K562 (cell line): ENCODE data around the gene TBC1D5. TPM values are rescaled to one million over a fixed set of nuclear protein-coding genes. Genes with fewer than 3 reads are reported as not detected.
A peak's percentile ranks its signal among the peaks of the same experiment; 100 is the strongest.

ENCODE experiments used
- CAMTA2 ChIP-seq: fragments of 250-450 bp; sonication (Bioruptor Pico); conservative IDR thresholded peaks from 2 replicates; pipeline ENCODE4 v1.5.1; 2022
- CREB3L1 ChIP-seq: fragments of 450-650 bp; IDR thresholded peaks from 2 replicates; pipeline ENCODE4 v1.6.1; 2014; ENCODE audit warnings: low read depth, mild to moderate bottlenecking, moderate library complexity, borderline replicate concordance
- ELK3 ChIP-seq: fragments of 450-650 bp; formaldehyde crosslinking; IDR thresholded peaks from 2 replicates; pipeline ENCODE4 v1.4.0; 2020; ENCODE audit warnings: mild to moderate bottlenecking
- GATA2 ChIP-seq: sonication (generic); formaldehyde crosslinking; IDR thresholded peaks from 2 replicates; pipeline ENCODE4 v1.4.0; 2020; ENCODE audit warnings: mild to moderate bottlenecking, missing genetic modification reagents
- MITF ChIP-seq: IDR thresholded peaks from 2 replicates; pipeline ENCODE4 v1.6.1; 2014; ENCODE audit warnings: antibody characterized with exemption
- MLX ChIP-seq, 2 experiments: fragments of 450-650 bp in 1 of 2; sonication (generic) in 1 of 2; formaldehyde crosslinking; conservative IDR thresholded peaks; 2 replicates each; pipeline versions ENCODE4 v1.4.0 to v1.8.1; 2020 to 2022; ENCODE audit warnings: mild to moderate bottlenecking in 1 of 2, missing genetic modification reagents in 1 of 2
- MYC ChIP-seq, 2 experiments: fragments of 250-450 bp in 1 of 2; sonication (Bioruptor Pico) in 1 of 2; IDR thresholded peaks; 2 replicates each; pipeline versions ENCODE4 v1.5.1 to v1.6.1; 2012 to 2021; ENCODE audit warnings: low read depth in 2 of 2, borderline replicate concordance in 1 of 2, improper control_type of control experiment in 1 of 2, low read length in 1 of 2, mild to moderate bottlenecking in 1 of 2, moderate library complexity in 1 of 2
- RBBP5 ChIP-seq: fragments of 200-600 bp; sonication (generic); IDR thresholded peaks from 2 replicates; pipeline ENCODE4 v1.6.1; 2012; ENCODE audit warnings: borderline replicate concordance, mild to moderate bottlenecking, low read length, control low read depth, inconsistent platforms; ENCODE audit not compliant: insufficient read depth, poor library complexity, severe bottlenecking
- RBM25 ChIP-seq: fragments of 200-400 bp; formaldehyde crosslinking; IDR thresholded peaks from 2 replicates; pipeline ENCODE4 v1.6.1; 2018; ENCODE audit warnings: low read length, low read depth, moderate library complexity; ENCODE audit not compliant: severe bottlenecking
- SMAD2 ChIP-seq: fragments of 150-350 bp; IDR thresholded peaks from 2 replicates; pipeline ENCODE4 v1.6.1; 2014; ENCODE audit warnings: low read depth, mild to moderate bottlenecking, low read length
- TCF3 ChIP-seq: sonication (generic); formaldehyde crosslinking; IDR thresholded peaks from 2 replicates; pipeline ENCODE4 v1.4.0; 2020; ENCODE audit warnings: mild to moderate bottlenecking, missing genetic modification reagents
- U2AF2 ChIP-seq: fragments of 200-400 bp; formaldehyde crosslinking; optimal IDR thresholded peaks from 2 replicates; pipeline ENCODE3; 2017; ENCODE audit warnings: low read depth, mild to moderate bottlenecking, low read length
- ZBTB11 ChIP-seq, 3 experiments: fragments of 200-800 bp in 1 of 3; fragments of 250-450 bp in 1 of 3; fragments of 450-650 bp in 1 of 3; sonication (Bioruptor Pico) in 1 of 3; sonication (Bioruptor generic) in 1 of 3; formaldehyde crosslinking in 1 of 3; IDR thresholded peaks; 2 replicates each; pipeline versions ENCODE4 v1.6.1 to v1.8.0; 2016 to 2022; ENCODE audit warnings: mild to moderate bottlenecking in 2 of 3, missing genetic modification characterization in 2 of 3, missing compliant biosample characterization in 1 of 3, moderate library complexity in 1 of 3
- polyA plus RNA-seq, 8 experiments: library from polyadenylated mRNA; depleted of rRNA in 4 of 8; stranded (reverse) in 5 of 8; unstranded in 3 of 8; fragments of >200 nt; fragmentation: Nextera tagmentation in 2 of 8; fragmentation: Illumina TruSeq in 1 of 8; extraction: Ambion mirVana in 2 of 8; extraction: Trizol in 1 of 8; gene quantifications; 2 replicates each; pipeline versions ENCODE4 v1.2.1 to v1.2.3, GENCODE V29; 2011 to 2014; ENCODE audit warnings: inconsistent platforms in 1 of 8, missing spikeins in 1 of 8
- total RNA-seq, 7 experiments: library from RNA; depleted of rRNA in 6 of 7; stranded (reverse); fragments of >200 nt in 6 of 7; fragmentation: Illumina TruSeq in 2 of 7; extraction: Trizol in 2 of 7; gene quantifications; 2 replicates each; pipeline versions ENCODE4 v1.2.1 to v1.2.3, GENCODE V29; 2011 to 2021; ENCODE audit warnings: low replicate concordance in 1 of 7
- TF ChIP-seq, protein P1 (sequence below): fragments of 250-450 bp; sonication (Bioruptor Pico); IDR thresholded peaks from 2 replicates; pipeline ENCODE4 v1.5.0; 2021
- TF ChIP-seq, protein P2 (sequence below): IDR thresholded peaks from 2 replicates; pipeline ENCODE4 v1.6.1; 2011; ENCODE audit not compliant: insufficient read length; ENCODE audit errors: extremely low read depth

Gene TBC1D5
- total and polyA plus RNA-seq, 9 of the 15 experiments (the other 6 are each of a cell fraction or from before 2014, with no cell fraction given), result 2.9 to 38.1 (median 25.6) TPM

DNA sequence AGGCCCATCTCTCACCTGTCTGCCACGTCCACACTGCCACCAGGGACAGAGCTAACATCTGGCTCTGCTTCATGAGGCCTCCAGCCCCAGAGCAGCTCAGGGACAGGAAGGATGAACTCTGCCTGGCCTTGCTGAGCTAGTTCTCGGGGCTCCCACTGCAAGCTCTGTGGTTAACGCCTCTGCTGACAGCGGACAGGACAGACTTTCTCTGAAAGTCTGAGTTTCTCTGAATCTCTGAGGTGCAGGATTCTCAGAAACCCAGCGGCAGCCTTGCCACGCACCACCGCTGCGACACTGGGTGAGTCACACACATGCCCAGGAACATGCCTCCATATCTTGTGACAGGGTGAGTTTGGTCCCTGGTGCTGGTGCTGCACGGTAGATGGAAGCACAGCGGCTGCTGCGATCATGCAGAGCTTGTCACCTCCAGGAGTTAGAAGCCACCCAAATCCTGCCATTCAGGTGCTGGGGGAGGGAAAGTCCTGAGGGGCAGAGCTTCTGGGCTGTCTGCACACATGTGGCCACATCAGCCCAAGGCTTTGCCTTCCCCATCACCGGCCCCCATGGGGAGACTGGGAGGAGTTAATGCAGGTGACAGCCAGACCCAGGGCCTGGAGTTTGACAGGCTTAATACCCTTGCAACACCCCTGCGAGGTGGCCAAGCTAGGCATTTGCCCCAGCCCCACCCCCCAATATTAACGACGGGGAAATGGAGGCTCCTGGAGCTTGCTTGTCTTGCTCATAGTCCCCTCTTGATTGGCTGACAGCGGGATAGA, 590.6 kb downstream of the TBC1D5 start (continued):
- TF ChIP-seq, protein P1, sequence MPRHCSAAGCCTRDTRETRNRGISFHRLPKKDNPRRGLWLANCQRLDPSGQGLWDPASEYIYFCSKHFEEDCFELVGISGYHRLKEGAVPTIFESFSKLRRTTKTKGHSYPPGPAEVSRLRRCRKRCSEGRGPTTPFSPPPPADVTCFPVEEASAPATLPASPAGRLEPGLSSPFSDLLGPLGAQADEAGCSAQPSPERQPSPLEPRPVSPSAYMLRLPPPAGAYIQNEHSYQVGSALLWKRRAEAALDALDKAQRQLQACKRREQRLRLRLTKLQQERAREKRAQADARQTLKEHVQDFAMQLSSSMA (CRISPR knock-in tag), result no peak
- TF ChIP-seq, protein P2, sequence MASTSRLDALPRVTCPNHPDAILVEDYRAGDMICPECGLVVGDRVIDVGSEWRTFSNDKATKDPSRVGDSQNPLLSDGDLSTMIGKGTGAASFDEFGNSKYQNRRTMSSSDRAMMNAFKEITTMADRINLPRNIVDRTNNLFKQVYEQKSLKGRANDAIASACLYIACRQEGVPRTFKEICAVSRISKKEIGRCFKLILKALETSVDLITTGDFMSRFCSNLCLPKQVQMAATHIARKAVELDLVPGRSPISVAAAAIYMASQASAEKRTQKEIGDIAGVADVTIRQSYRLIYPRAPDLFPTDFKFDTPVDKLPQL, result no peak
- no peak for TF ChIP-seq MLX (CRISPR knock-in tag; conservative IDR thresholded peaks at IDR 0.05)
- TF ChIP-seq RBBP5, result peak; percentile 16
- TF ChIP-seq CREB3L1, result no peak
- no peak for TF ChIP-seq RBM25
- TF ChIP-seq ZBTB11 (CRISPR knock-in tag; IDR thresholded peaks at IDR 0.05), result no peak
- no peak for TF ChIP-seq SMAD2
- no peak for TF ChIP-seq CAMTA2 (CRISPR knock-in tag)
- no peak for TF ChIP-seq MYC (IDR thresholded peaks at IDR 0.05; ENCODE audit: low read depth, low read length)
- TF ChIP-seq MYC (CRISPR knock-in tag; IDR thresholded peaks at IDR 0.05; ENCODE audit: borderline replicate concordance, low read depth), result no peak
- TF ChIP-seq TCF3, result no peak
- no peak for TF ChIP-seq ELK3 (CRISPR knock-in tag)
- TF ChIP-seq U2AF2, result no peak
- no peak for TF ChIP-seq GATA2 (CRISPR knock-in tag)
- TF ChIP-seq MITF, result no peak
